DND-41 (cell line): ENCODE data around the gene RAB28.

ENCODE experiments used
- CTCF ChIP-seq: IDR thresholded peaks from 2 replicates; pipeline ENCODE4 v1.5.1; 2012; ENCODE audit warnings: borderline replicate concordance, low read length, moderate library complexity, mild to moderate bottlenecking; ENCODE audit not compliant: poor library complexity, severe bottlenecking; ENCODE audit errors: extremely low read depth
- EZH2 ChIP-seq: IDR thresholded peaks from 3 replicates; pipeline ENCODE4 v1.6.1; 2012; ENCODE audit warnings: borderline replicate concordance, low read depth, mild to moderate bottlenecking, moderate library complexity, low read length, inconsistent platforms; ENCODE audit not compliant: severe bottlenecking

GRCh38 chr4:13399257-13399656, 84.9 kb downstream of the RAB28 start:
- TF ChIP-seq CTCF (no peak), EZH2 (no peak)
